Ishikawa (cell line): Measurements from ENCODE around the gene MSRB3.

Experiments
- CEBPB ChIP-seq: IDR thresholded peaks from 2 replicates; pipeline ENCODE4 v1.6.1; 2012
- CREB1 ChIP-seq: IDR thresholded peaks from 2 replicates; pipeline ENCODE4 v1.6.1; 2012; ENCODE audit warnings: low read depth
- EGR1 ChIP-seq: IDR thresholded peaks from 2 replicates; pipeline ENCODE4 v1.6.1; 2012
- EP300 ChIP-seq: IDR thresholded peaks from 2 replicates; pipeline ENCODE4 v1.6.1; 2012; ENCODE audit warnings: borderline replicate concordance
- FOXM1 ChIP-seq: IDR thresholded peaks from 2 replicates; pipeline ENCODE4 v1.6.1; 2012; ENCODE audit warnings: low read depth, borderline replicate concordance
- NFIC ChIP-seq: IDR thresholded peaks from 2 replicates; pipeline ENCODE4 v1.6.1; 2012
- RAD21 ChIP-seq: IDR thresholded peaks from 2 replicates; pipeline ENCODE4 v1.6.1; 2012; ENCODE audit warnings: low read depth
- TAF1 ChIP-seq: IDR thresholded peaks from 2 replicates; pipeline ENCODE4 v1.6.1; 2012; ENCODE audit warnings: low read depth, mild to moderate bottlenecking
- TCF12 ChIP-seq: IDR thresholded peaks from 2 replicates; pipeline ENCODE4 v1.6.1; 2012; ENCODE audit warnings: low read depth
- TEAD4 ChIP-seq: IDR thresholded peaks from 2 replicates; pipeline ENCODE4 v1.6.1; 2012
- YY1 ChIP-seq: IDR thresholded peaks from 2 replicates; pipeline ENCODE4 v1.6.1; 2012; ENCODE audit warnings: low read depth
- ZBTB7A ChIP-seq: IDR thresholded peaks from 2 replicates; pipeline ENCODE4 v1.6.1; 2012; ENCODE audit warnings: low read depth
- TF ChIP-seq, protein P1 (sequence below): IDR thresholded peaks from 2 replicates; pipeline ENCODE4 v1.6.1; 2012
- TF ChIP-seq, protein P2 (sequence below): IDR thresholded peaks from 2 replicates; pipeline ENCODE4 v1.6.1; 2012; ENCODE audit warnings: low read depth, mild to moderate bottlenecking
- TF ChIP-seq, protein P3 (sequence below): IDR thresholded peaks from 2 replicates; pipeline ENCODE4 v1.6.1; 2012

MSRB3 gene

GRCh38 chr12:65355461-65355860 is 77.0 kb downstream of the MSRB3 start:
- TF ChIP-seq FOXM1 (no peak), NFIC (no peak), EP300 (no peak), YY1 (no peak), RAD21 (no peak), ZBTB7A (no peak), TCF12 (no peak), CEBPB (no peak), EGR1 (no peak), TEAD4 (no peak), TAF1 (no peak), CREB1 (no peak)
- TF ChIP-seq, protein P1, sequence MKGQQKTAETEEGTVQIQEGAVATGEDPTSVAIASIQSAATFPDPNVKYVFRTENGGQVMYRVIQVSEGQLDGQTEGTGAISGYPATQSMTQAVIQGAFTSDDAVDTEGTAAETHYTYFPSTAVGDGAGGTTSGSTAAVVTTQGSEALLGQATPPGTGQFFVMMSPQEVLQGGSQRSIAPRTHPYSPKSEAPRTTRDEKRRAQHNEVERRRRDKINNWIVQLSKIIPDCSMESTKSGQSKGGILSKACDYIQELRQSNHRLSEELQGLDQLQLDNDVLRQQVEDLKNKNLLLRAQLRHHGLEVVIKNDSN, result no peak
- TF ChIP-seq, protein P2, sequence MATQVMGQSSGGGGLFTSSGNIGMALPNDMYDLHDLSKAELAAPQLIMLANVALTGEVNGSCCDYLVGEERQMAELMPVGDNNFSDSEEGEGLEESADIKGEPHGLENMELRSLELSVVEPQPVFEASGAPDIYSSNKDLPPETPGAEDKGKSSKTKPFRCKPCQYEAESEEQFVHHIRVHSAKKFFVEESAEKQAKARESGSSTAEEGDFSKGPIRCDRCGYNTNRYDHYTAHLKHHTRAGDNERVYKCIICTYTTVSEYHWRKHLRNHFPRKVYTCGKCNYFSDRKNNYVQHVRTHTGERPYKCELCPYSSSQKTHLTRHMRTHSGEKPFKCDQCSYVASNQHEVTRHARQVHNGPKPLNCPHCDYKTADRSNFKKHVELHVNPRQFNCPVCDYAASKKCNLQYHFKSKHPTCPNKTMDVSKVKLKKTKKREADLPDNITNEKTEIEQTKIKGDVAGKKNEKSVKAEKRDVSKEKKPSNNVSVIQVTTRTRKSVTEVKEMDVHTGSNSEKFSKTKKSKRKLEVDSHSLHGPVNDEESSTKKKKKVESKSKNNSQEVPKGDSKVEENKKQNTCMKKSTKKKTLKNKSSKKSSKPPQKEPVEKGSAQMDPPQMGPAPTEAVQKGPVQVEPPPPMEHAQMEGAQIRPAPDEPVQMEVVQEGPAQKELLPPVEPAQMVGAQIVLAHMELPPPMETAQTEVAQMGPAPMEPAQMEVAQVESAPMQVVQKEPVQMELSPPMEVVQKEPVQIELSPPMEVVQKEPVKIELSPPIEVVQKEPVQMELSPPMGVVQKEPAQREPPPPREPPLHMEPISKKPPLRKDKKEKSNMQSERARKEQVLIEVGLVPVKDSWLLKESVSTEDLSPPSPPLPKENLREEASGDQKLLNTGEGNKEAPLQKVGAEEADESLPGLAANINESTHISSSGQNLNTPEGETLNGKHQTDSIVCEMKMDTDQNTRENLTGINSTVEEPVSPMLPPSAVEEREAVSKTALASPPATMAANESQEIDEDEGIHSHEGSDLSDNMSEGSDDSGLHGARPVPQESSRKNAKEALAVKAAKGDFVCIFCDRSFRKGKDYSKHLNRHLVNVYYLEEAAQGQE, result no peak
- TF ChIP-seq, protein P3, sequence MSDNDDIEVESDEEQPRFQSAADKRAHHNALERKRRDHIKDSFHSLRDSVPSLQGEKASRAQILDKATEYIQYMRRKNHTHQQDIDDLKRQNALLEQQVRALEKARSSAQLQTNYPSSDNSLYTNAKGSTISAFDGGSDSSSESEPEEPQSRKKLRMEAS, result no peak

DNA sequence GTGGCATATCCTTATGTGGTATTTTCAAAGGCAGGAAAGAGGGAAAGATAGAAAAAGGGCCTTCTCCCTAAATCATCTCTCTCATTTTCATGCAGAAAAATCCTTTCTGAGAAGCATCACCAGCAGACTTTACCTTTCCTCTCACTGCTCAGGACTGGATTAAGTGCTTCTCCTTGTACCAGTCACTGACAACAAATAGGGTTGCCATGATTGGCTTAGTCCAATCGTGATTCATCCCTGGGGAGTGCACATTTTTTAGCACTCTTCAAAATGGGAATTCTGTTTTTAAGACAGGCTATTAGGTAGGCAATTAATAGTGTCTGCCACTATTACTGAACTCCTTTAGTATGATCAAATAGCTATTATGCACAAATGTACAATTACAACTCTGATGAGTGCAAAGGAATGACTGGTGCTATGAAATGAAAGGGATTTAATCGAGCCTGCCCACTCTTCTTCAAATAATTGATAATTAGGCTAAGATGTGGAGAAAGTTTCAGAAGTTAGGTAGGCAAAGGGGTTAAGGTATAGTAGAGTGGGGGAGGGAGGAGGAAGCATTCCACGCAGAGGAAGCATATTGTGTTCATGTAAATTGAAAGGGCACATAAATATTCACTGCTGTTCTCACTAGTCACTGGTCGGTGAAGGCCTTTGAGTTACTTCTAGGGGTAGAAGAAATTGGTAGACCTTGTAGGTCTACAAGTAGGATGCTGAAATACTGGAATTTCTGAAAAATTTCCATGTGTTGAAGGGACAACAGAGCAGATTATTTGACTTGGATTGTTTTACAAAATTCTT is 84.0 kb downstream of the MSRB3 start:
- TF ChIP-seq TAF1, result no peak
- TF ChIP-seq FOXM1, result no peak
- TF ChIP-seq TCF12, result no peak
- TF ChIP-seq EP300, result no peak
- no peak for TF ChIP-seq RAD21
- TF ChIP-seq, protein P2, result no peak
- TF ChIP-seq, protein P1, result no peak
- TF ChIP-seq, protein P3, result no peak
- TF ChIP-seq TEAD4, result no peak
- no peak for TF ChIP-seq EGR1
- no peak for TF ChIP-seq CREB1
- no peak for TF ChIP-seq ZBTB7A
- TF ChIP-seq YY1, result no peak
- no peak for TF ChIP-seq CEBPB
- no peak for TF ChIP-seq NFIC

GRCh38 chr12:65364046-65364445 is 85.6 kb downstream of the MSRB3 start:
- 0 out of 2 replicates have a peak, but pooled peaks have one; percentile 6 for TF ChIP-seq TEAD4
- TF ChIP-seq, protein P2, result no peak

DNA sequence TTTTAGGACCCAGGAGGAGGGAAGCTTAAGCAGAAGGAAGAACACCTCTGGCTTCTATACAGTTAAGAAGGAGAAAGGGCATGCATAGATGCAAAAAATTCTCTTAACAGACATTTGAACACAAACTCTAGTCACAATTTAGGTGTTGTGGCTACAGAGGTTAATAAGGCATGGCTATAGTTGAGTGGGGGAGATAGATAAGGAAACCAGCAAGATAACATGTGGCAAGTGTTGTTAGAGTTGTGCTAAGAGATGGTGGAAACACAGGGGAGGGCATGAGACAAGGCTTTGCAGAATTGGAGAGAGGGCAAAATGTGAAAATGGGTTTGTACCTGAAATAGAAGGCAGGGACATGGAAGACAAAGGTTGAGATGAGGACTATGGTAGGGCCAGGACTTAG is 88.9 kb downstream of the MSRB3 start:
- no peak for TF ChIP-seq EGR1
- no peak for TF ChIP-seq EP300
- TF ChIP-seq, protein P1, result no peak

GRCh38 chr12:65368055-65368454 is 89.6 kb downstream of the MSRB3 start:
- TF ChIP-seq TAF1, result no peak
- TF ChIP-seq, protein P1, result no peak
- no peak for TF ChIP-seq CREB1
- TF ChIP-seq EGR1, result no peak
- TF ChIP-seq FOXM1, result no peak
- no peak for TF ChIP-seq ZBTB7A
- no peak for TF ChIP-seq NFIC
- TF ChIP-seq, protein P3, result no peak
- TF ChIP-seq CEBPB, result no peak
- TF ChIP-seq EP300, result no peak
